Prostate gland (tissue), 2 donors: ENCODE measurements around the gene VWF.

Experiments
- POLR2A ChIP-seq: fragments of 450-650 bp; IDR thresholded peaks from one replicate; pipeline ENCODE4 v1.6.1; 2016; ENCODE audit warnings: antibody characterized with exemption, mild to moderate bottlenecking
- POLR2AphosphoS5 ChIP-seq: sonication (generic); formaldehyde crosslinking; IDR thresholded peaks from one replicate; pipeline ENCODE4 v1.6.1; 2017; ENCODE audit warnings: antibody characterized with exemption
- TF ChIP-seq, protein P1 (sequence below), 4 experiments: fragments of 200-600 bp in 2 of 4; fragments of 450-650 bp in 2 of 4; sonication (generic) in 2 of 4; IDR thresholded peaks; 1 replicate in 3 of 4; 2 replicates in 1 of 4; pipeline ENCODE4 v1.5.1; 2016 to 2019; ENCODE audit warnings: antibody characterized with exemption in 4 of 4, mild to moderate bottlenecking in 2 of 4, moderate library complexity in 2 of 4

DNA sequence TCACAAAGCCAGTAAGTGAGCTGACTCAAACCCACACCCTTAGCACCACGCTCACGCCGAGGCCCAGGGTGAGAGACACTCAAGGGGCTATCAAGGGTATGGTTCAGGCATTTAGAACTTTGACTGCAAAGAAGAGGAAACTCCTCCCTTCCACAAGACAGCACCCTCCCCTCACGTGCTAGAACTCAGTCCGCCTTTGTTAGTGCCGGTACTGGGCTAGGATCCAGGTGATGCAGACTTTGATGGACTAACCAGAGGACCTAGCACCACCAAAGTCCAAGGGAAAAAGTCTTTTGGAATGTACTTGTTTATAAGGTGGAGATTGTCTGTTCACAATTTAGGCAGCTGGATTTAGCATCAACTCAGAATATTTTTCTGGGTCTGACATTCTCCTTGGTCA lies 33.7 kb downstream of the VWF start:
- TF ChIP-seq POLR2AphosphoS5 (no peak), POLR2A (no peak)
- TF ChIP-seq, protein P1, sequence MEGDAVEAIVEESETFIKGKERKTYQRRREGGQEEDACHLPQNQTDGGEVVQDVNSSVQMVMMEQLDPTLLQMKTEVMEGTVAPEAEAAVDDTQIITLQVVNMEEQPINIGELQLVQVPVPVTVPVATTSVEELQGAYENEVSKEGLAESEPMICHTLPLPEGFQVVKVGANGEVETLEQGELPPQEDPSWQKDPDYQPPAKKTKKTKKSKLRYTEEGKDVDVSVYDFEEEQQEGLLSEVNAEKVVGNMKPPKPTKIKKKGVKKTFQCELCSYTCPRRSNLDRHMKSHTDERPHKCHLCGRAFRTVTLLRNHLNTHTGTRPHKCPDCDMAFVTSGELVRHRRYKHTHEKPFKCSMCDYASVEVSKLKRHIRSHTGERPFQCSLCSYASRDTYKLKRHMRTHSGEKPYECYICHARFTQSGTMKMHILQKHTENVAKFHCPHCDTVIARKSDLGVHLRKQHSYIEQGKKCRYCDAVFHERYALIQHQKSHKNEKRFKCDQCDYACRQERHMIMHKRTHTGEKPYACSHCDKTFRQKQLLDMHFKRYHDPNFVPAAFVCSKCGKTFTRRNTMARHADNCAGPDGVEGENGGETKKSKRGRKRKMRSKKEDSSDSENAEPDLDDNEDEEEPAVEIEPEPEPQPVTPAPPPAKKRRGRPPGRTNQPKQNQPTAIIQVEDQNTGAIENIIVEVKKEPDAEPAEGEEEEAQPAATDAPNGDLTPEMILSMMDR (IDR thresholded peaks at IDR 0.05) = no peak
